Pancreas (tissue), 10 donors: Measurements from ENCODE around the gene MAP2K3. TPM values are rescaled to one million over a fixed set of nuclear protein-coding genes. Genes with fewer than 3 reads are reported as not detected.

Source experiments
- ATAC-seq, 4 donors: fragments of 200-7000 bp; cut with Tn5 transposase; one replicate each; pipeline versions ENCODE4 v1.8.0 to v1.9.1; 2020; ENCODE audit warnings: mild to moderate bottlenecking in 4 of 4, moderate library complexity in 4 of 4
- DNase-seq, 6 donors: peaks; one replicate each; pipeline ENCODE4 v3.0.0-alpha.2; 2020
- FAIRE-seq: peaks from 2 replicates; lab custom pipeline; 2012; peaks lifted over from hg19 to GRCh38; lab: Jason Lieb, UNC
- H3K27ac ChIP-seq, 4 donors: fragments of 200-600 bp; sonication (generic); 1 replicate in 3 of 4; 2 replicates in 1 of 4; pipeline versions ENCODE4 v1.5.0 to v1.8.0; 2020
- H3K27me3 ChIP-seq, 4 donors: fragments of 200-600 bp; one replicate each; pipeline ENCODE4 v1.8.0; 2021
- H3K36me3 ChIP-seq, 3 donors: fragments of 200-600 bp; sonication (generic) in 1 of 3; one replicate each; pipeline versions ENCODE4 v1.5.0 to v1.8.0; 2020 to 2021
- H3K4me1 ChIP-seq, 3 donors: fragments of 200-600 bp; one replicate each; pipeline ENCODE4 v1.8.0; 2021
- H3K4me3 ChIP-seq, 4 donors: fragments of 200-600 bp; sonication (generic) in 2 of 4; one replicate each; pipeline versions ENCODE4 v1.5.0 to v1.8.0; 2020 to 2021
- H3K9me3 ChIP-seq, 4 donors: fragments of 200-600 bp; one replicate each; pipeline ENCODE4 v1.8.0; 2021
- WGBS, 2 donors: extraction: QIAGEN DNeasy Blood & Tissue Kit; methylation state at CpG; one replicate each; pipeline ENCODE4 v1.1.7; 2013; 5-methylcytosine and 5-hydroxymethylcytosine counted together
- intact Hi-C, 3 donors: fragments of 100-400 bp; cut with DNase I; formaldehyde crosslinking; loops; one replicate each; pipeline versions ENCODE4 v1.11.1 to v1.14.2; 2022
- polyA plus RNA-seq, 2 donors: library from polyadenylated mRNA; stranded (reverse); fragments of 200-250 nt; gene quantifications; one replicate each; pipeline ENCODE4 v1.2.3, GENCODE V29; 2013
- total RNA-seq, 6 donors: library from RNA; stranded (reverse); fragmentation: NEBNext Ultra II Directional in 4 of 6; extraction: Animal tissue kit (Norgen Biotek cat#: 25700) in 4 of 6; gene quantifications; one replicate each; pipeline versions ENCODE4 v1.2.1 to v1.2.4, GENCODE V29; 2021 to 2023
- TF ChIP-seq, protein P1 (sequence below), 4 donors: fragments of 200-600 bp; sonication (generic) in 3 of 4; IDR thresholded peaks; one replicate each; pipeline versions ENCODE4 v1.5.0 to v1.8.0; 2021; ENCODE audit warnings: antibody characterized with exemption in 4 of 4
- donor health status: healthy with polysubstance abuse.
- donor health status: DM: no; HTN: no; CAD: no; lungs with moderate emphysema.
- donor health status: DM: no; HTN: no; CAD: no.
- donor health status: control.
- donor health status: control.
- donor health status: Bipolar disorder and iron deficiency.
- donor health status: DM: yes; HTN: yes; CAD: no.
- donor health status: DM: no; HTN: no; CAD: no.
- donor health status: DM: no; HTN: no; CAD: no.
- donor health status: DM: yes; HTN: yes; CAD: no.

The MAP2K3 gene
- total and polyA plus RNA-seq, 8 donors = 16.4 to 40.9 (median 22.0) TPM

DNA sequence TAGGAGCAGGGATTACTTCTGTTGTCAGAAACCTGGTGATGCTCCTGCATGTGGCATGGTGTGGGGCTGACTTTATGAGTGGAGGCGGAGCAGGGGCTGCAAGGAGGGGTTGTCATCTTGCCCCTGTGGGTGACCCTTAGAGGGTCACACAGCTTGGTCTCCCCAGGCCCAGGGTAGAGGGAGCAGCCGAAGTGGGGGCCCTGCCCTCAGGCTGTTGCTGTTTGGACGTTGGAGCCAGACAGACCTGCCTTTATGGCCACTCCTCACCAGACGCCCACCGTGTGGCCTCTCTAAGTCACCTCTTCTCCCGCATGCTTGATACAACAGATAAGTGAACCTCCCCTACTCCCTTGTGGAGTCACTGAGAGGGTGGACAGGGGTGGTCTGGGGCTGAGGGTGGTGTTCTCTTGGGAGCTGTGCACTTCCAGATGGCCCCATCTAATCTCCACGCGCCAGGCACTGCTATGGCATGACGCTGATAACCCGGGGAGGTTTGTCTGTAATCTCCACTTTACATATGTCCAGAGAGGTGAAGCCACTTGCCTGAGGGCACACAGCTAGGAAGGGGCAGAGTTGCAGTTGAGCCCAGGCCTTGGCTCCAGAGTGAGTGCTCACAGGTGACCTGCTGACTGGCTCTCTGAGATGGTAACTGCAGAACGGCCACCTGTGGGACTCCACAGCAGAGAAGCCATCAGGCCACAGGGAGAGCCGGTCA is 10.0 kb downstream of the MAP2K3 start:
- ATAC-seq (no peak), DNase-seq (peak in 2 of 6 donors; percentile 27 to 72), FAIRE-seq (no peak)
- no peaks in the 10 kb centered on the region for H3K27me3 ChIP-seq
- no peak overlapping the region for H3K27ac ChIP-seq
- H3K9me3 ChIP-seq = no peaks in the 10 kb centered on the region
- TF ChIP-seq, protein P1, sequence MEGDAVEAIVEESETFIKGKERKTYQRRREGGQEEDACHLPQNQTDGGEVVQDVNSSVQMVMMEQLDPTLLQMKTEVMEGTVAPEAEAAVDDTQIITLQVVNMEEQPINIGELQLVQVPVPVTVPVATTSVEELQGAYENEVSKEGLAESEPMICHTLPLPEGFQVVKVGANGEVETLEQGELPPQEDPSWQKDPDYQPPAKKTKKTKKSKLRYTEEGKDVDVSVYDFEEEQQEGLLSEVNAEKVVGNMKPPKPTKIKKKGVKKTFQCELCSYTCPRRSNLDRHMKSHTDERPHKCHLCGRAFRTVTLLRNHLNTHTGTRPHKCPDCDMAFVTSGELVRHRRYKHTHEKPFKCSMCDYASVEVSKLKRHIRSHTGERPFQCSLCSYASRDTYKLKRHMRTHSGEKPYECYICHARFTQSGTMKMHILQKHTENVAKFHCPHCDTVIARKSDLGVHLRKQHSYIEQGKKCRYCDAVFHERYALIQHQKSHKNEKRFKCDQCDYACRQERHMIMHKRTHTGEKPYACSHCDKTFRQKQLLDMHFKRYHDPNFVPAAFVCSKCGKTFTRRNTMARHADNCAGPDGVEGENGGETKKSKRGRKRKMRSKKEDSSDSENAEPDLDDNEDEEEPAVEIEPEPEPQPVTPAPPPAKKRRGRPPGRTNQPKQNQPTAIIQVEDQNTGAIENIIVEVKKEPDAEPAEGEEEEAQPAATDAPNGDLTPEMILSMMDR (IDR thresholded peaks at IDR 0.05) = no peak
- H3K4me3 ChIP-seq = no peak overlapping the region
- peaks cover 0 to 4% (median 0%) of the 10 kb centered on the region in 3 donors for H3K36me3 ChIP-seq
- intact Hi-C loops = loop anchor here in 1 of 3 donors (10.0 kb wide), 1 partner anchor 970 kb away; no protein-coding TSS in a partner anchor
- H3K4me1 ChIP-seq = peaks cover 5 to 22% (median 8%) of the 10 kb centered on the region in 3 donors
- 57 to 68% methylated on average over 12 of the region's 12 CpGs for WGBS, 2 donors

DNA sequence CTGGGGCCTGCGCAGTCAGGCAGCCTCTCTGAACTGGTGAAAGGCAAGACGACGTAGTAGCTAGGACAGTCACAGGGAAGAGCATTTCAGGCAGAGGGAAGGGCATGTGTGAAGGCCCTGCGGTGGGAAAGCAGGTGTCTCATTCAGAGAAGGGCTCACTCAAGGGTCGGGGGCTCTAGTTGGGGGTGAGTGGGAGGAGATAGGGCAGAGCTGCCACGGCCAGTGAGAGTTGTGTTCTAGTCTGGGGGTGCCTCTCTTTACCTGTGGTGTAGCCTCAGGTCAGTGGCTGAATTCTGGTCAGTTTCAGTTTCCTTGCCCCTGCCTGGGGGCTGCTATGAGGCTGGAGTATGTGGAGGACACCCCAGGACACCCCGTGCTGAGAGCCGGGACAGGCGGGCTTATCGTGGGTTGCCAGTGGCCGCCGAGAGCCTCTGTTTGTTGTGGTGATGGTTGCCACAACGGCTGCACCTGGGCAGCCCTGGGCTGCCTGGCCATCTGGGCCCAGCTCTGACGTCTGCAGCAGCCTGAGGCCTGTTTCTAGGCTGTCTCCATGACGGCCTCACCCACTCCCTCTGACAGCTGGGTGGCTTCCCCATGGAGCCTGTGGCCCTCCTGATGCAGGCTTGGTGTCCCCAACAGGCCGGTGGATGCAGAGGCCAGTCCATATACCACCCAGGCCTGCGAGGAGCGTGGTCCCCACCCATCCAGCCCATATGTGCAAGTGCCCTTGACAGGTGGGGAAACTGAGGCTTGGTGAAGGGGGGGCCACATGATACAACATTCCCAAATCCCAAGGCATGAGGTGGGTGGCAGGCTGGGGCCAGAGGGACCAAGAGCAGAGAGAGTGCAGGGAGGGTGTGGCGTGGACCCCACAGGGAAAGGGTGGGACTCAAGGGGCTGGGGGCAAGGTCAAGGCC is 10.8 kb downstream of the MAP2K3 start:
- 62 to 74% methylated on average over 19 of the region's 19 CpGs for WGBS, 2 donors
- Histone ChIP-seq H3K36me3 (peaks cover 0 to 7% (median 5%) of the 10 kb centered on the region in 3 donors), H3K9me3 (no peaks in the 10 kb centered on the region), H3K27me3 (no peaks in the 10 kb centered on the region), H3K4me3 (no peak overlapping the region), H3K4me1 (peaks cover 0 to 14% (median 2%) of the 10 kb centered on the region in 3 donors), H3K27ac (no peak overlapping the region)
- FAIRE-seq = no peak
- peak in 3 of 6 donors; percentile 77 to 87 (median 79) for DNase-seq
- intact Hi-C loops = loop anchor here in 1 of 3 donors (10.0 kb wide), 1 partner anchor 970 kb away; no protein-coding TSS in a partner anchor
- TF ChIP-seq, protein P1 (IDR thresholded peaks at IDR 0.05) = no peak
- ATAC-seq = peak; percentile 66 to 81 (median 78)

DNA sequence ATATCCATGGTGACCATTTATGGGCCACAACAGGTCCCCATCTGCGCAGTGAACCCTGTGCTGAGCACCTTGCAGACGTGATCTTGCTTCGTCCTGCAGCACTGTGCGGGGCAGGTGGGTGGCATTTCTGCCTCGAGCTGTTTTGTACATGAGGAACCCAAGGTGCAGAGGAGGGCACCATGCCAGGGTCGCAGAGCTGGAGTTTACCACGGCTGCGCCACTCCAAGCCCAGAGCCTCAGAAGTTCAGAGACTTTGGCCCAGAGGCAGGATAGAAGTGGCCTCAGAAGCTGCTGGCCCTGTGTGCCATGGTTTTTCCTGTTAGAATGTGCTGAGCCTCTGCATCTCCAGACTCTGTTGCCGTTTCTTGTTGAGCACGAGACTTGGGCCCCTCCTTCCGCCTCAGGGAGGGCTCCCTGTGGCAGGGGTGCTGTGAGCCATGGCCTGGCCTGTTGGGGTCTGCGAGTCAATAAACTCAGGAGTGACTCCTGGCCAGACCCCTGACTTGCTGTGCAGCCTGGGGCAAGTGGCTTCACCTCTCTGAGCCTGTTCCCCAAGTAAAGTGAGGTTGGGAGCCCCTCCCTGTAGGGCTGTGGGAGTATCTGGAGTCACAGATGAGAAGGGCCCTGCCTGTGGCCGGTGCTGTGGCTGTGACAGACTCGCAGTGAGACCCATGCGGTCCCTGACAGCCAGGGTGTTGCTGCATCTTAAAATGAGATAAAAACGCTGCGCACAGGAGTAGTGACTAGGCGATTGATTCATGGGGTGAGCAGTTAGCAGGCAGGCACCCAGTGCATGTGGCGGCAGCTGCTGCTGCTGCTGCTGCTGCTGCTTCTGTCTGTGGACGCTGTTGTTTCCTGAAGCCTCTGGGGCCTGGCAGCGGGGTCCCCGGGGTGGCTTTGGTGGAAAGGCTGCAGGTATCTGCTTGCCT is 11.8 kb downstream of the MAP2K3 start:
- intact Hi-C loops = loop anchor here in 1 of 3 donors (10.0 kb wide), 1 partner anchor 968 kb away; no protein-coding TSS in a partner anchor
- peak; percentile 29 to 46 (median 36) for ATAC-seq
- H3K27ac ChIP-seq = no peak overlapping the region
- DNase-seq = peak in 4 of 6 donors; percentile 54 to 84 (median 66)
- H3K4me3 ChIP-seq = no peak overlapping the region
- no peaks in the 10 kb centered on the region for H3K9me3 ChIP-seq
- TF ChIP-seq, protein P1 (IDR thresholded peaks at IDR 0.05) = no peak
- FAIRE-seq = no peak
- H3K4me1 ChIP-seq = peaks cover 0 to 6% (median 0%) of the 10 kb centered on the region in 3 donors
- WGBS, 2 donors = 56 to 60% methylated on average over 22 of the region's 22 CpGs
- H3K36me3 ChIP-seq = peaks cover 3 to 18% (median 15%) of the 10 kb centered on the region in 3 donors
- no peaks in the 10 kb centered on the region for H3K27me3 ChIP-seq

DNA sequence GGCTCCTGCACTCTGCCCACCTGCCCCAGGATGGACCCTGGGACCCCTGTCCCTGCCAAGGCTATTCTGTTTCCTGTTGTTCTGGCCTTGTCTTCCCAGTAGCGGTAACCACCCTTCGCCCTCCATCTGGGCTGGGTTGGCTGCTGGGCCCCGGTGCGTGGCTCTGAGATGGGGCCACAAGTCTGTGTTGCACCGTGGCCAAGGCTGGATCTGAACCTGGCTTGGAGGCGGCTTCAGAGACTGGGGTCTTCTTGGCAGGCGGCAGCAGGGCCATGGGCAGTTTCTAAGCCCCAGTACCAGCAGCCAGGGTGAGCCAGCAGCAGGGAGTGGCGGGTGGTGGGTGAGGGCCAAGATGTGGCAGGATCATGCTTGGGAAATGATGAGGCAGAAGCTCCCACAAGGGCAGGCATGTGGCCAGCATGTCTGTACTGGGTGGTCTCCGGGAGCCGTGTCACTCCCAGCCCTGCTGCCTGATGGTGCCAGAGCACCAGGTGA is 12.6 kb downstream of the MAP2K3 start:
- intact Hi-C loops = loop anchor here in 1 of 3 donors (10.0 kb wide), 1 partner anchor 968 kb away; no protein-coding TSS in a partner anchor
- Histone ChIP-seq H3K9me3 (no peaks in the 10 kb centered on the region), H3K36me3 (peaks cover 3 to 21% (median 18%) of the 10 kb centered on the region in 3 donors), H3K4me1 (peaks cover 0 to 6% (median 0%) of the 10 kb centered on the region in 3 donors), H3K27ac (no peak overlapping the region), H3K4me3 (no peak overlapping the region), H3K27me3 (no peaks in the 10 kb centered on the region)
- WGBS, 2 donors = 65 to 76% methylated on average over 10 of the region's 10 CpGs
- ATAC-seq = no peak
- no peak for FAIRE-seq
- TF ChIP-seq, protein P1 (IDR thresholded peaks at IDR 0.05) = no peak
- DNase-seq = peak in 2 of 6 donors; percentile 58 to 80
